Subcutaneous adipose tissue (tissue), 4 donors: ENCODE results near the gene DAB2IP. TPM values are rescaled to one million over a fixed set of nuclear protein-coding genes. Genes with fewer than 3 reads are reported as not detected.

Source experiments
- total RNA-seq, 4 donors: library from RNA; depleted of rRNA; stranded (reverse); fragments of >200 nt; gene quantifications; one replicate each; pipeline ENCODE4 v1.1.0, GENCODE V29; 2016
- TF ChIP-seq, protein P1 (sequence below): fragments of 450-650 bp; IDR thresholded peaks from one replicate; pipeline ENCODE4 v1.5.1; 2016; ENCODE audit warnings: low read depth, mild to moderate bottlenecking, control low read depth, antibody characterized with exemption, moderate library complexity

Gene DAB2IP
- total RNA-seq, 4 donors from 2014 or later, result 6.3 to 57.5 (median 32.8) TPM

DNA sequence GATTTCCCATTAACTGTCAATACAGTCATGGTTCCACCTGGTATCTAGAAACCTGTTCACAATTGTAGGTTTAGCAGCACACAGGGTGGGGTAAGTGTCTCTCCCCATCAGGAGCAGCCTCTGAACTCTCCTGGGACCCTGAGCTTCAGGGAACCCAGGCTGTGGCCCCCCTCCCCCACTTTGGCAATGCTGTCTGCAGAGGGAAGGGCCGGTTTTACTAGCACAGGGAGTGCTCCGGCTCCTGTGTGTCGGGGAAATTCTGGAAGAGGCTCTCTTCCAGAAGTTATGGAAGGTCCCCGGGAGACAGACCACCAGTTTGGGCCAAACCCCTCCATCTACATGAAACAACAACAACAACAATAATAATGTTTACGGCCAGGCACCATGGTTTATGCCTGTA lies 9.9 kb downstream of the DAB2IP start:
- TF ChIP-seq, protein P1, sequence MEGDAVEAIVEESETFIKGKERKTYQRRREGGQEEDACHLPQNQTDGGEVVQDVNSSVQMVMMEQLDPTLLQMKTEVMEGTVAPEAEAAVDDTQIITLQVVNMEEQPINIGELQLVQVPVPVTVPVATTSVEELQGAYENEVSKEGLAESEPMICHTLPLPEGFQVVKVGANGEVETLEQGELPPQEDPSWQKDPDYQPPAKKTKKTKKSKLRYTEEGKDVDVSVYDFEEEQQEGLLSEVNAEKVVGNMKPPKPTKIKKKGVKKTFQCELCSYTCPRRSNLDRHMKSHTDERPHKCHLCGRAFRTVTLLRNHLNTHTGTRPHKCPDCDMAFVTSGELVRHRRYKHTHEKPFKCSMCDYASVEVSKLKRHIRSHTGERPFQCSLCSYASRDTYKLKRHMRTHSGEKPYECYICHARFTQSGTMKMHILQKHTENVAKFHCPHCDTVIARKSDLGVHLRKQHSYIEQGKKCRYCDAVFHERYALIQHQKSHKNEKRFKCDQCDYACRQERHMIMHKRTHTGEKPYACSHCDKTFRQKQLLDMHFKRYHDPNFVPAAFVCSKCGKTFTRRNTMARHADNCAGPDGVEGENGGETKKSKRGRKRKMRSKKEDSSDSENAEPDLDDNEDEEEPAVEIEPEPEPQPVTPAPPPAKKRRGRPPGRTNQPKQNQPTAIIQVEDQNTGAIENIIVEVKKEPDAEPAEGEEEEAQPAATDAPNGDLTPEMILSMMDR, result no peak

DNA sequence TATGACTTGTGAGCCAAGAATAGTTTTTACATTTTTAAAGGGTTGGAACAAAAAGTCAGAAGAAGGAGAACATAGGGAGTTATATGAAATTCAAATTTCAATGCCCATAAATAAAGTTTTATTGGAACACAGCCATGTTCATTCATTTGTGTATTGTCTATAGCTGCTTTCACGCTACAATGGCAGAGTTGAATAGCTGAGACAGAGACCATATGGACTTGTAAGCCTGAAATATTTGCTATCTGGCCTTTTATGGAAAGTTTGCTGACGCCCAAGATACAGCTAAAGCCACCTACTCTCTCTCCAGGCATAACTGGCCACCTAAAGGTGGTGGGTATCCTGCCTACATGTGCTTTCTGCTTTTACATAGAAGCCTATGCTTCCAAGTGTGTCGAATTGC lies 10.9 kb downstream of the DAB2IP start:
- TF ChIP-seq, protein P1, result no peak

DNA sequence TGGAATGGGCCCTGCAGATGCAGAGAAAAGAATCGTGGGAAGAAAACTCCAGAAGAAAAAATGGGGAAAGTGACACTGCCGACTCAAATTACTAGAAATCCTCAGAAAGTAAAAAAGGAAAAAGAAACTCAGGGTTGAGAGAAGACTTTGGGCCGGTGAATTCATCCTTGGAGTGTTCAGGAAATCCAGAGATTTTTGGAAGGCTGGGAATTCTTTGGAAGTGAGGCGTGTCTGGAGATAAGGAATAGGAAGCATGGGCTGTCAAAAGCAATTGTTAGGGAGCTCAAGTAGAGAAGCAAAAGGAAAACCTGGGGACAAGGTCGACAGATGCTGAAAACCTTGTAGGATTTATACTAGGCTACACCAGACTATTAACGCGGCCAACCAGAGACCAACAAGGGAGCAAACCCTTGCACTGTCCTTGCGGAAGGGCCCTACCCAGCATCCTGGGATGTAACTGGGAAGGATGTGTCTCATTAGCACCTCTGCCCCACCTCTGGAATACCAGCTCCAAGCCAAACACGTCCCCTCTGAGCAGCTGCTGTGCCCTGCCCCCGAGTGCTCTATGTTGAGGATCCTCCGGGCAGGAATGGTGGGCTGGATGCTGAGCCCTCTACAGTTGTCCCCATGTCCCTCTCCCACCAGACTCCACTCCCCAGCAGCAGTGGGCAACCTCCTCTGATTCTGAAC lies 11.6 kb downstream of the DAB2IP start:
- TF ChIP-seq, protein P1, result no peak

DNA sequence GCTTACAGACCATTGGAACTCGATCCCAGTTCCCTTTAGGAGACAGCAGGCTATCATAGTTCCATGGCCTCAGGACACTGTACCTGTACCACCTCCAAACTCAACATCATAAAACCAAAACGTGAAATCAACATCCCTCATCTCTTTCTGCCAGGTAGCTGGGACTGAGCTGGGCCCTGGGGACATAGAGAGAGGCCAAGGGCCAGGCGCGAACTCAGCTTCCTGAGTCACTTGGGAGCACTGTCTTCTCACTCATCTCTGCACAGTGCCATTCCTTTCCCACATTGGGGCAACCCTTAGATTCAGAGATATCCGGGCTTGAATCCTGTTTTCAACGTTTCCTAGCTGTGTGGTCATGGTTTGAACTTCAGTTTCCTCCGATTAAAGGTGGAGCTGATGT lies 12.2 kb downstream of the DAB2IP start:
- TF ChIP-seq, protein P1, result no peak

DNA sequence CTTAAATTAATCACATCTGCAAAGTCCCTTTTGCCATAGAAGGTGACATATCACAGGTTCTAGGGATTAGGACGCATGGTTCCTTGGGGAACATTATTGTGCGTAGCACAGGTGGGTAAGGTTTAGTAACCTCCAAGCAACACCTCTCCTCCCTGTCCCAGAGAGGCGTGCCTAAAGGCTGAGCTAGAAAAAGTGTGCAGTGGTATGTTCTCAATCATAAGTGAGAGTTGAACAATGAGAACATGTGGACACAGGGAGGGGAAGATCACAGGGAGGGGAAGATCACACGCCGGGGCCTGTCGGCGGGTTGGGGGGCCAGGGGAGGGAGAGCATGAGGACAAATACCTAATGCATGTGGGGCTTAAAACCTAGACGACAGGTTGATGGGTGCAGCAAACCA lies 14.9 kb downstream of the DAB2IP start:
- TF ChIP-seq, protein P1, result no peak

DNA sequence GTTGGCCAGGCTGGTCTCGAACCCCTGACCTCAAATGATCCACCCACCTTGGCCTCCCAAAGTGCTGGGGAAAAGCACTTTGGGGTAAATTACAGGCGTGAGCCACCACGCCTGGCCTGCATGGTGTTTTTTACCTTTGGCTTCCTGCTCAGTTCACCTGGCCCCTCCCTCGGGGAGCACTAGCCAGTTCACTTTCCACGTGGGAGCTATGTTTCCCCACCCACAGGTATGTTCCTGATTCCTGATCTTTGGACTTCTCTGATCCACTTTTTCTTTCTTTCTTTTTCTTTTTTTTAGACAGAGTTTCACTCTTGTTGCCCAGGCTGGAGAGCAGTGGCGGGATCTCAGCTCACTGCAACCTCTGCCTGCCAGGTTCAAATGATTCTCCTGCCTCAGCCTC lies 15.8 kb downstream of the DAB2IP start:
- TF ChIP-seq, protein P1, result no peak

DNA sequence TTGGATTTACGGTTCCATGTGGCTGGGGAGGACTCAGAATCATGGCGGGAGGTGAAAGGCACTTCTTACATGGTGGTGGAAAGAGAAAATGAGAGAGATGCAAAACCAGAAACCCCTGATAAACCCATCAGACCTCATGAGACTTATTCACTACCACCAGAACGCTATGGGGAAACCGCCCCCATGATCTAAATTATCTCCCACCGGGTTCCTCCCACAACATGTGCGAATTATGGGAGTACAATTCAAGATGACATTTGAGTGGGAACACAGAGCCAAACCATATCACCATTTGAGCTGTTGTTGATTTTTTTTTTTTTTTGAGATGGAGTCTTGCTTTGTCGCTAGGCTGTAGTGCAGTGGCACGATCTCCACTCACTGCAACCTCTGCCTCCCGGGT lies 16.5 kb downstream of the DAB2IP start:
- TF ChIP-seq, protein P1, result no peak
